GM18907 (cell line): ENCODE data around the gene DUSP12.

Experiments used
- ATAC-seq: cut with Tn5 transposase; IDR thresholded peaks from one replicate; pipeline ENCODE4 v1.9.1; 2021; ENCODE audit warnings: mild to moderate bottlenecking, moderate library complexity; ENCODE audit not compliant: unreplicated experiment

The DUSP12 gene

GRCh38 chr1:161805399-161806197 is 56.0 kb downstream of the DUSP12 start:
- no peak for ATAC-seq
